ENCODE data around the gene EPB41L3. TPM values are rescaled to one million over a fixed set of nuclear protein-coding genes. Genes with fewer than 3 reads are reported as not detected.
"Not testable (repeated sequence)": the region's sequence is repeated elsewhere in the genome, so short reads cannot be mapped to it uniquely, and the experiment has no call there.

Gene EPB41L3
- total RNA-seq, 2 donors from 2014 or later = 1.9 to 15.3 TPM

DNA sequence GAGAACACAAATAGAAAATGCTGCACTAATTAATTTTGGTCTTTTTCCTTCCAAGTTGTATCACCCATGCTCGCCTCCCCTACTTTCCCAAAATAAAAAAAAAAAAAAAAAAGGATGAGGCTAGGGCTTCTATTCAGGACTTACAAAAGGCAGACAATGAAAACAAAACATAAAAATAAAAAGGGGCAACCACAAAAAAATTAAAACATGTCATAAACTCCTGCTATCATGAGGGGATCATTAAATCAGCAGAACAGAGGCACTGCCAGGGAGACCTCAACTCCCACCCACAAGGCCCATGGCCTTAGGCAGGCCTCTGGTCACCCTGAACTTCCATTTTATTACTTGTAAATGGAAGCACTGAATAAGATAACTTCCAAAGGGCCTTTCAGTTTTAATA lies 23.3 kb downstream of the EPB41L3 start:
- peaks cover 37% of the 10 kb centered on the region for H3K27me3 Mint-ChIP-seq
- H3K9me3 ChIP-seq (ENCODE audit: control insufficient read depth, low read length, poor library complexity, severe bottlenecking) = no peaks in the 10 kb centered on the region
- no peak overlapping the region for H3K27ac Mint-ChIP-seq
- H3K4me3 Mint-ChIP-seq = no peak overlapping the region
- ATAC-seq (no peak), DNase-seq (no peak)
- H3K36me3 Mint-ChIP-seq (ENCODE audit: low read depth) = no peaks in the 10 kb centered on the region
- peaks cover under 1% of the 10 kb centered on the region for H3K4me1 Mint-ChIP-seq

- no peaks in the 10 kb centered on the region for H3K9me3 ChIP-seq (ENCODE audit: control insufficient read depth, low read length, poor library complexity, severe bottlenecking)
- peaks cover 36% of the 10 kb centered on the region for H3K27me3 Mint-ChIP-seq
- H3K4me1 Mint-ChIP-seq = peaks cover 5% of the 10 kb centered on the region
- no peak overlapping the region for H3K27ac Mint-ChIP-seq
- H3K36me3 Mint-ChIP-seq (ENCODE audit: low read depth) = no peaks in the 10 kb centered on the region
- ATAC-seq (no peak), DNase-seq (no peak)
- H3K4me3 Mint-ChIP-seq = no peak overlapping the region
These were observed 24.1 kb downstream of the EPB41L3 start for GRCh38 chr18:5519448-5520298.

DNA sequence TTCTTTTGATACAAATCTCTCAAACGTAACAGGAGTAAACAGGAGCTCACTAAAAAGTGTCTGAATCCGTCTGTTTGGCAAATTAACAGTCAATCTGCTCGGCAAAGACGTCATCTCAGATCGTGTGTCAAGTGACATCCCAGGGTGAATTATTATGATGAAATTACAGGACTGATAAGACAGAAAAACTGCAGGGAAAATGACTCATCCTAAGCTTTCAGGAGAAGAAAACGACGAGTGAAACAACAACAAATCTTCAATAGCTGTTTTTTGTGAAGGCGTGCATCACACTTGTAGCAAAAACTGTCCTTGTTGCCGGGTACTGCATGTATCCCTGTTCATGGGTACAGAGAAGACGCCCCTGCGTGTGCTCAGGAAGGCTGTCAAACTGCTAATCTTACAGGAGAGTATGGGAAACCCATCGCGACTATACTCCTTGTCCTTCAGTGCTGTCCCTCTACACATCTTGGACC lies 24.9 kb downstream of the EPB41L3 start:
- Mint-ChIP-seq H3K4me3 (no peak overlapping the region), H3K36me3 (ENCODE audit: low read depth) (no peaks in the 10 kb centered on the region), H3K4me1 (peaks cover 5% of the 10 kb centered on the region), H3K27ac (no peak overlapping the region), H3K27me3 (peaks cover 33% of the 10 kb centered on the region)
- ATAC-seq = no peak
- no peaks in the 10 kb centered on the region for H3K9me3 ChIP-seq (ENCODE audit: control insufficient read depth, low read length, poor library complexity, severe bottlenecking)
- DNase-seq = no peak

- no peak for ATAC-seq
- H3K4me1 Mint-ChIP-seq = peaks cover 5% of the 10 kb centered on the region
- no peaks in the 10 kb centered on the region for H3K36me3 Mint-ChIP-seq (ENCODE audit: low read depth)
- H3K27me3 Mint-ChIP-seq = peaks cover 33% of the 10 kb centered on the region
- DNase-seq = no peak
- no peak overlapping the region for H3K4me3 Mint-ChIP-seq
- no peak overlapping the region for H3K27ac Mint-ChIP-seq
- no peaks in the 10 kb centered on the region for H3K9me3 ChIP-seq (ENCODE audit: control insufficient read depth, low read length, poor library complexity, severe bottlenecking)
These were observed 25.5 kb downstream of the EPB41L3 start for GRCh38 chr18:5518179-5518770.

GRCh38 chr18:5516841-5517240 lies 27.0 kb downstream of the EPB41L3 start:
- H3K27ac Mint-ChIP-seq = no peak overlapping the region
- no peak overlapping the region for H3K4me3 Mint-ChIP-seq
- H3K36me3 Mint-ChIP-seq (ENCODE audit: low read depth) = no peaks in the 10 kb centered on the region
- no peak for ATAC-seq
- no peaks in the 10 kb centered on the region for H3K9me3 ChIP-seq (ENCODE audit: control insufficient read depth, low read length, poor library complexity, severe bottlenecking)
- peaks cover 33% of the 10 kb centered on the region for H3K27me3 Mint-ChIP-seq
- DNase-seq = no peak
- H3K4me1 Mint-ChIP-seq = peaks cover 5% of the 10 kb centered on the region

DNA sequence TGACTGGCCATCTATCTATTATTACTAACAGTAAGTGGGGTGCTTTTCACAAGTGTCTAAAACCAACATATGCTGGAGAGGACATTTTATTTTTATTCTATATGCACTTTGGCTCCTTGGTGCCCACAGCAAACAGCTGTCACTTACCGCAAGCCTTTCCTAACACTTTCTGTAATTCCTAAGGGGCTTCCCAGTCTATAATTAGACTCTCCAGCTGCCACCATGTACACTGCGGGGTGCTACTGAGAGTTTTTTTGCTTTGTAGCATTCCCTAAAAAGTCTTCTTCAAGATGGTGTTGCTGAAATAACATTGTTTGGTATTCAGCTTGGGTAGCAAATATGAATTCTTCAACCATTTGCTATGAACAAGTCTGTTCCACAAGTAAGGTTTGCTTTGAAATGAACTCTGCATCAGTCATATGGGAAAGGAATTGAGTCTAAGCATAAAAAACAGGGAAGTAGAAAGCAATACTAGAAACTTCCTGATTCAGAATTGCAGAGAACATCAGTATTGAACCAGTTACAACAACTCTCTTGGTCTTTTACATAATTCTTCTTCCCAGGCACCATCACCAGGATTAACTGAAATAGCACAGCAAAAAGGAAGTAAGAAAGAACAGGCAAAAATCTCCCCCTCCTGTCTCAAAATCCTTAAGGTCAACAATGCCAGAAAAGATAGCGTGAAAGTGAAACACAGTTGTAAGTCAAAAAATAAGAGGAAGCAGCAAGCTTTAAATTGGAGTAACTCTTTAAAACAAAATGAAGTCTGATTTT lies 28.6 kb downstream of the EPB41L3 start:
- peaks cover 29% of the 10 kb centered on the region for H3K27me3 Mint-ChIP-seq
- H3K4me3 Mint-ChIP-seq = peak overlapping the region; percentile 15
- DNase-seq (no peak), ATAC-seq (no peak)
- no peaks in the 10 kb centered on the region for H3K36me3 Mint-ChIP-seq (ENCODE audit: low read depth)
- no peak overlapping the region for H3K27ac Mint-ChIP-seq
- no peaks in the 10 kb centered on the region for H3K9me3 ChIP-seq (ENCODE audit: control insufficient read depth, low read length, poor library complexity, severe bottlenecking)
- peaks cover 5% of the 10 kb centered on the region for H3K4me1 Mint-ChIP-seq

DNA sequence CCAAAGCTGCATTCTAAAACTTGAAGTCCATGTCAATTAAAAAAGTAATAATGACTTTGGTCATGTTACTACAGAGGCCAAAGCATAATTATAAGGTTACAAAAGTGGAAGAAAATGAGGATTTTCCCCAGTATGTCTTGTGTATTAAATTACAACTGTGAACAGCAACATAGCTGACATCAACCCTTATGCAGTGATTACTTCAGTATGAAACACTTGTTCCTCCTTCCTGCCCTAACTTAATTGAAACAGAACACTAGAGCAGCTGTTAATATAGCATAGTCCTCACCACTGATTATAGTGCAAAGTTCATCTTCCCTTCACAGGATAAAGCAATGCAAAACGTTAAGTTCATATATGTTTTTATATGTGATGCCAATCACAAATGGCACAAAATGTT lies 29.9 kb downstream of the EPB41L3 start:
- Mint-ChIP-seq H3K27me3 (peaks cover 25% of the 10 kb centered on the region), H3K36me3 (ENCODE audit: low read depth) (no peaks in the 10 kb centered on the region), H3K4me1 (peaks cover 5% of the 10 kb centered on the region), H3K4me3 (no peak overlapping the region), H3K27ac (no peak overlapping the region)
- no peak for ATAC-seq
- DNase-seq = no peak
- no peaks in the 10 kb centered on the region for H3K9me3 ChIP-seq (ENCODE audit: control insufficient read depth, low read length, poor library complexity, severe bottlenecking)

DNA sequence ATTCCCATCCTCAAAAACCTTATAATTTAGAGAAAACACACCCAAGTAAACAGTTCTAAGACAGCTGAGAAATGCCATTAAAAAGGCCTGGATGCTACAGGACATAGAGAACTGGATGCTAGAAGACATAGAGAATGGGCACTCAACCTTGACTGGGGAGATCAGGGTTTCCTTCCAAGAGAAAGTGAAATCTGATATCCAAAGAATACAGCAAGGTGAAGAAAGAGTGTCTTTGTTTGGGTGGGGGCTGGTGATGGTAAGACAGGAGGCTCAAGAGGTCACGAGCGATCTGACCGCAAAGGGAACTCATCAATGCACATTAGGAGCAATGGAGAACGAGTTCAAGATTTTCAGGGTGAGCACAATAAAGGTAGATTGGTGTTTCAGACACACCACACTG lies 31.6 kb downstream of the EPB41L3 start:
- ATAC-seq (no peak), DNase-seq (no peak)
- H3K4me3 Mint-ChIP-seq = no peak overlapping the region
- H3K9me3 ChIP-seq (ENCODE audit: control insufficient read depth, low read length, poor library complexity, severe bottlenecking) = no peaks in the 10 kb centered on the region
- H3K27me3 Mint-ChIP-seq = peaks cover 21% of the 10 kb centered on the region
- peaks cover 5% of the 10 kb centered on the region for H3K4me1 Mint-ChIP-seq
- H3K27ac Mint-ChIP-seq = no peak overlapping the region
- no peaks in the 10 kb centered on the region for H3K36me3 Mint-ChIP-seq (ENCODE audit: low read depth)

GRCh38 chr18:5511541-5511940 lies 32.3 kb downstream of the EPB41L3 start:
- H3K9me3 ChIP-seq (ENCODE audit: control insufficient read depth, low read length, poor library complexity, severe bottlenecking); H3K4me3 Mint-ChIP-seq; H3K36me3 Mint-ChIP-seq (ENCODE audit: low read depth); H3K4me1 Mint-ChIP-seq; DNase-seq; ATAC-seq; H3K27ac Mint-ChIP-seq: not testable (repeated sequence)
- H3K27me3 Mint-ChIP-seq = peaks cover 21% of the 10 kb centered on the region

GRCh38 chr18:5510135-5510846 lies 33.5 kb downstream of the EPB41L3 start:
- Mint-ChIP-seq H3K4me3 (no peak overlapping the region), H3K36me3 (ENCODE audit: low read depth) (no peaks in the 10 kb centered on the region), H3K27me3 (peaks cover 18% of the 10 kb centered on the region), H3K27ac (no peak overlapping the region), H3K4me1 (peaks cover 2% of the 10 kb centered on the region)
- ATAC-seq (no peak), DNase-seq (no peak)
- no peaks in the 10 kb centered on the region for H3K9me3 ChIP-seq (ENCODE audit: control insufficient read depth, low read length, poor library complexity, severe bottlenecking)

DNA sequence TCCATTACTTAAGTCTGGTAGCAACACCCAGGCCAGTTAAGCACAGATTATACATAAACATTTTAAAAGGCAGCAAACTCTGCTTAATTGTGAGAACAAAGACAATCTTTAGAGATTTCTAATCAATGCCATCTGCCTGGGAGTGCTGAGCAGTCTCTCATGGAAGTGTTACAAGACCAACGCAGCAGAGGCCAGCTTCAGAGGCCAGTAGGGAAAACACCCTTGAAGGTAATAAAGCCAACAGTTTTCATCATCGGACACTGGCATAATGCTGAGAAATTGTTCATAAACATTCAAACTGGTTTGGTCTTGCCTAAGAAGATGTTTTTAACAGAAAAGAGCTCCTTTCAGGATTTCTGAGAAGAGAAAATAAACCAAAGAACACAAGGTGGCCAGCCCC lies 35.0 kb downstream of the EPB41L3 start:
- Mint-ChIP-seq H3K4me3 (no peak overlapping the region), H3K4me1 (peaks cover 5% of the 10 kb centered on the region), H3K27ac (no peak overlapping the region), H3K36me3 (ENCODE audit: low read depth) (no peaks in the 10 kb centered on the region), H3K27me3 (peaks cover 22% of the 10 kb centered on the region)
- no peak for ATAC-seq
- H3K9me3 ChIP-seq (ENCODE audit: control insufficient read depth, low read length, poor library complexity, severe bottlenecking) = no peaks in the 10 kb centered on the region
- no peak for DNase-seq

DNA sequence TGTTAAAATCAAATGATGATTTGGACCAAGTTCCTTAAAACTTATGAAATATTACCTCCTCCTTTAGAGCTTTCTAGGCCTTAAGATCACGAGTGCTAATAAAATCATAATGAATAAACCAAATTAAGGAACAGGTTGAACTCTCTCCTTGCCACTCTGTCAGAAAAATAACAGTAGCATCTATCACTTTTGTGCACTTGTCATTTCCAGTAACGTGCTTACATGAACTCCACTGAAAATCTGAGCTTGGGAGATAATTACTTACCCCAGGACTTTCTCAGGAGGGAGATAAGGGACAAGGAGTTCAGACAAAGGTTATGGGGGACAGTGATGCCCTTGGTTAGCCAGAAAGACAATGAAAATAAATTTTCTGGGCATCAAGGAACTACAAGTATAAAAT lies 36.0 kb downstream of the EPB41L3 start:
- H3K4me3 Mint-ChIP-seq = no peak overlapping the region
- ATAC-seq = no peak
- peaks cover 22% of the 10 kb centered on the region for H3K27me3 Mint-ChIP-seq
- no peak overlapping the region for H3K27ac Mint-ChIP-seq
- peaks cover 5% of the 10 kb centered on the region for H3K4me1 Mint-ChIP-seq
- no peaks in the 10 kb centered on the region for H3K9me3 ChIP-seq (ENCODE audit: control insufficient read depth, low read length, poor library complexity, severe bottlenecking)
- no peaks in the 10 kb centered on the region for H3K36me3 Mint-ChIP-seq (ENCODE audit: low read depth)
- DNase-seq = no peak

- H3K4me1 Mint-ChIP-seq = peaks cover 5% of the 10 kb centered on the region
These were observed 37.6 kb downstream of the EPB41L3 start for GRCh38 chr18:5506174-5506573.

More at GRCh38 chr18:5506174-5506573, 37.6 kb downstream of the EPB41L3 start:
- H3K9me3 ChIP-seq (ENCODE audit: control insufficient read depth, low read length, poor library complexity, severe bottlenecking) = no peaks in the 10 kb centered on the region
- H3K4me3 Mint-ChIP-seq = no peak overlapping the region
- H3K27me3 Mint-ChIP-seq = peaks cover 26% of the 10 kb centered on the region
- H3K36me3 Mint-ChIP-seq (ENCODE audit: low read depth) = no peaks in the 10 kb centered on the region
- DNase-seq (no peak), ATAC-seq (no peak)
- no peak overlapping the region for H3K27ac Mint-ChIP-seq

Measured in T-helper 17 cell (primary cell).